ENCODE results near the gene SMIM5.

- TF ChIP-seq POLR2AphosphoS5 (IDR thresholded peaks at IDR 0.05; ENCODE audit: insufficient read depth in 1 of 2, low read depth in 1 of 2) (no peak), CTCF (IDR thresholded peaks at IDR 0.05) (no peak), POLR2A (IDR thresholded peaks at IDR 0.05) (no peak)
These were observed 30.9 kb downstream of the SMIM5 start for GRCh38 chr17:75664099-75664549.
